HG02970 (cell line): ENCODE measurements around the gene TMEM273.

ENCODE experiments used
- ATAC-seq: cut with Tn5 transposase; IDR thresholded peaks from one replicate; pipeline ENCODE4 v1.9.1; 2021; ENCODE audit warnings: mild to moderate bottlenecking, moderate library complexity, moderate number of reproducible peaks; ENCODE audit not compliant: unreplicated experiment, low FRiP score

TMEM273 gene

GRCh38 chr10:49120911-49121310, 67.3 kb downstream of the TMEM273 start:
- ATAC-seq: no peak

DNA sequence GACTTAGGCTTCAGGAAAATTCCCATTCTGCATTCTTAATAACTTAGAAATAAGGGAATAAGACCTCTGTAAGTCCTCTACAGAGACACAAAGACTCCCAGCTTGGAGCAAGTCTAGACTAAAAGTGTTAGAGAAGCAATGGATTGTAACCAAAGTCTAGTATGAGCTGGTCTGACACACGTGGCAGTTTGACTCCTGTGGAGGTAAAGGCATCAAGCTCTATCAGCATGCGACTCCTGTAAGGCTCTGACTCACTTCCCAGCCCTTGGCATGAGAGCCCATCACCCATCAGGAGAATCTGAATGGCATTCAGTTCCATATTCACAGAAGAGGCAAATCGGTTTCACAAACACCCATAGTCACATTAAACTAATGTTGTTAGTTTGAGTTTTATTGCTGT, 68.4 kb downstream of the TMEM273 start:
- no peak for ATAC-seq

DNA sequence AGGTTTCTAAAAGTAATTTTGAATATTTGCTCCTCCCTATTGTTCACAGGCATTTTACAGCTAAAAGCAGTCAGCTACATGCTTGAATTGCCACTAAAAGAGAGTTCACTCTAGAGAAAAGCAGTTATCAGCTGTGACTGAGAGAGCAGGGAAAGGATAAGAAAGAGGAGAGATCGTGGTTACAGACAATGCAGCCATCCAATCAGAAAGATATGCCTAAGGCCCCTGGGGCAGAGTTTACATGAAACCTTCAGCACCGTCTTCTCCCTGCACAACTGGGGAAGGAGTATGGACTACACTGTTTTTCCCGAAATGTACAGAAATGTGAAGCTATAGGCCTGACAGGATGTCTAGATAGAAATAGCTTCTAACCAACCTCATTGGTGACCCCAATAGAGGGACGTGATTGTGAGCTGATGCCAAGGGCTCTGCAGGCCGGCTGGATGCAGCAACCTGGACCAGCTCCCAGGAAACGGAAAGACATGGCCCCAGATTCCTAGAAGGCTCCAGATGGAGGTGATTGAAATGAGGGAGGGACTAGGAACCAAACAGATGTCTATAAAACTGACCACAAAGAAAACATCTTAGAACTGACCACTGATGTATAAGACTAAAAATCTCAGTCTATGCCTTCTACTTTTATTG, 69.6 kb downstream of the TMEM273 start:
- ATAC-seq: no peak

DNA sequence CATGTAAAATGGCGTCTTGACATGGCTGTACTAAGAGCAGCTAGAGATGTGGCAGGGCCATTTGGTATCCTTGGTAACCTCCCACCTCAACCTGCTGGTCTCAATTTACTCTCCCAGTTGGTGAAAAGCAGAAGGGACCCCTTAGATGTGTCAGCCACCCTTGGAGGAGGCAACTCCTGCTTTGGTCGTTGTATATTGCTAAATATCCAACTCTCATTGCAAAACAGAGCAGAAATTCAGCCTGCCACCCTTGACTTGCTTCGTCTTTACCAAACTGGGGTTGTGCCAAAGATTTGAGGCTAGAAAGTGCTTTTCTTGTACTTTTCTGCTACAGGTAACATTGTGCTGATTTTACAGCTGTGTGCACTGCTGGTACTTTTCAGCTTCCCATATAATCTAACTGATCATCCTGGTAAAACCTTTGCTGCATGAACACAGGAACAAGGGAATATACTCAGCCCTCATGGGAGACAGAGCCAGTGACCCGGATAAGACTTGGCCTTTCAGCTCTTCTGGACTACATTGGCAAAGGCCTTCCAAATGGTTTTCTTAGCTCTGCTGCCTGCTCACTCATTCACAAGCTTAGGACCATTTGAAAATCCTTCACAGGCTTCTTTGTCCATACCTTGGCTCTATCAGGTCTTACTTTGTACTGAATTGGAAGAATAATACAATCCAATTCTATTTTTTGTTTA, 70.7 kb downstream of the TMEM273 start:
- ATAC-seq: no peak

DNA sequence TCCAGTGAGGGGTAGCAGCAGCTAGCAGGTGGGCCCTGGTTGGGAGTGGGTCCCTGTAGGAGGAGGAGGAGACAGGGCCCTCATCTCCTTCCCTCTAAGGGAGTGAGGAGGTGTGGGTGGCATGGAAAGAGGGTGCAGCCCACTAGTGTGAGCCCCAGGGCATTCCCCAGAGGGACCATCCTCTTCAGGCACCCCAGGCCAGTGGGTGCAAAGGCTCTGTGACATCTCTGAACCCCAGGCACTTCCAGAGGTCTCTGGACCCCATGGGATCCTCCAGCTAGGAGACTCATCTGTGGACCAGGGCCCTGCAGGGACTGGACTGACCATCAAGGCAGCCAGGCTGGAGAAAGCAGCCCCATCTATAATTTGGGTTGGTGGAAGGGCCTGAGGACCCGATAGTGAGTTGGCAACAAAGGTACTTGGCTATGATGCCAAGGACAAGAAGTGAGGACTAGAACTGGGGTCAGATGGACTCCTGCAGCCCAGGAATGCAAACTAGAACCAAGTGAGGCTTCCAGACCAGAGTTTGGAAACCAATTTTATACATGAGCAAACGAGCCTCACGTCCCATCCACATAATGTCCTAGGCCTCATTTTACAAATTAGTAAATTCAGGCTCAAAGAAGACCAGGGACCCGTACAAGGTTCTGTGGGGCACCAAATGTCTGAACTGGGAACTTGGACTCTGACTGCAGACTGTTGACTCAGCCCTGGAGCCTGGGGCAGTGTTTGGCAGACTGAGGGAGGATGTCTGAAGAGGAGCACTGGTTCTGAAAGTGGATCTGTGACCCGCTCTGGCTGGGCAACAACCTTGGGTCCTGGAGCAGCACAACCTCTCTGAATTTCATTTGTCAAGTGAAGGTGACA, 71.4 kb downstream of the TMEM273 start:
- no peak for ATAC-seq

GRCh38 chr10:49115796-49116508, 72.2 kb downstream of the TMEM273 start:
- ATAC-seq: no peak

DNA sequence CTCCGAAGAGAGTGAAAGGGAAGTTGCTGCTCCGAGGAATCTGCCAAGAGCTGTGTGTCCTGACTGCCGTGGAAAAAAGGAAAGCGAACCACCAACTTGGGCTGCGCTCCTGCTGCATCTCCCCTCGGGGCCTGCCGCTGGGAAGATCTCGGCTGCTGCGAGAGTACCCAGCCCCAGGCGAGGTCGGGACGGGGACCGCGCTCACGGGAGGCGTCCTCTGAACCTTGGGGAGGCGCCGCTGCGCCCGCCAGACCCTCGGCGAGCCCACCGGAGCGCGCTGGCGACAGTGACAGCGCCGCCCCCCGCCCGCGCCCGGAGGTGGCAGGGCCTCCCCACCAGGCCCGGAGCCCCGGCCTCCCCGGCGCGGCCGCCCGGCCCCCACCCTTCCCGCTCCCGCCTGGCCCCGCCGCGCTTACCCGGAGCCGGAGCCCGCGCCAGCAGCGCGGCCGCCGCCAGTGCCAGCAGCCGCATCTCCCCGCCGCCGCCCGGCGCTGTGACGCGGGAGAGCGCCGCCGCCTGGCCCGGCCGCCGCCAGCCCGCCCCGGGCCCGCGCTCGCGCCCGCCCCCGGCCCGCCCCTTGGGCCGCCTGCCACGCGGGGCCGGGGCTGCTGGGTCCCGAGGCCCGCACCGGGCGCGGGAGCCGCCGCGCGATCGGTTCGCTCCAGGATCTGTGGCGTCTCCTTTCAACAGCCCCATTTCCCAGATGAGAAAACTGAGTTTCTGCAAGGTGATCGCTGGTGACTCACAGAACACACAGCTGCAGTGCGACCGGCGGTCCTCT, 73.0 kb downstream of the TMEM273 start, which contains the start of gene VSTM4:
VSTM4 (minus strand) TSS at position 508 of the 781 bp plus-strand sequence; CDS start at position 471, 37 bp downstream.
- no peak for ATAC-seq

DNA sequence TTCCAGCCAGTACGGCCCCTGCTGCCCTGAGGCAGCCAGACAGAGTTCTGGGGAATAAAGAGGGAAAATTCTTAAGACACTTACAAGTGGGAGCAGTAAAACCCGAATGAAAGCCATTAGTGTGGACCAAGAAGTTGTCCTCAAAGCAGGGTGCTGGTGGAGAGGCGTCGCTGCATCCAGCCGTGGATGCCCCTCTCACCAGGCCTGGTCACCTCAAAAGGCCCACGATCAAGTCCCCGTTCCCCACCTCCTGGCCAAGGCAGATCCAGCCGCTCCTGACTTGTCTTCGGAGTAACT, 73.5 kb downstream of the TMEM273 start:
- no peak for ATAC-seq

GRCh38 chr10:49113741-49114141, 74.5 kb downstream of the TMEM273 start:
- ATAC-seq: no peak

DNA sequence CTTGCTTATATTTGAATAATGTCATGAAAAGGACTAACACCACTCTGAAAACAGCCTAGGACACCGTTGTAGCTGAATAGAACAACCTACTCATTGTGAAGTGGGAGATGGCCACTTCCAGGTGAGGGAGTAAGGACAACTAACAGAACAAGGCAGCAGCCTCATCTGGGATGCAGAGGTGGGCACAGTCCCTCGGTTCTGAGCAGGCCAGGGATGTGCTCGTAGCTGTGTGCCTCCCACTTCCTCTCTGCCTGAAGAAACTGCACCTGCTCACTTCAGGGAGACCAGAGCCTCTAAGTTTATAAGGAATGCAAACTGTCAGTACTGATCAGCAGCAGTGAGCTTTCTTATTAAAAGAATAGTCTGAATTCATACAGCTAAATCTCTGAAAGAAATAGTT, 75.3 kb downstream of the TMEM273 start:
- no peak for ATAC-seq

- no peak for ATAC-seq
These were observed 76.1 kb downstream of the TMEM273 start for GRCh38 chr10:49112098-49112497.

GRCh38 chr10:49111320-49111698, 76.9 kb downstream of the TMEM273 start:
- no peak for ATAC-seq

GRCh38 chr10:49110684-49111319, 77.4 kb downstream of the TMEM273 start:
- ATAC-seq: no peak

GRCh38 chr10:49109669-49110340, 78.4 kb downstream of the TMEM273 start:
- no peak for ATAC-seq

GRCh38 chr10:49108656-49109055, 79.5 kb downstream of the TMEM273 start:
- no peak for ATAC-seq

DNA sequence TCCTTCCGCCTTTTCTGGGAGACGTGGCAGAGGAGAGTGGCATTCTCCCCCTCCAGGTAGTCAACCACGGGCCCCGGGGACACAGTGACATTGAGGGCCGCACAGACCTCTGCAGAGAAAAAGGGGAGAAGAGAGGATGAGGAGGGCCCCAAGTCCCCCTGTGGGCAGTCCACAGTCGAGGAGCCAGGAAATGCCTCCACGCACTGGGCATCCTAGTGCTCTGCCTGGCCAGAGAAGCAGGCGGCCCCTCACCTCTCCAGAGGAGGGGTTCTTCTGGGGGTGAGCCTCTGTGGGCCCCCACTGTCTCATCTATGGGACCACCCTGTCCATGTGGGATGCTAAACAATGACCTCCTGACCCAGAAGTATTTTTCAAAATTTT, 80.3 kb downstream of the TMEM273 start:
- ATAC-seq: no peak

DNA sequence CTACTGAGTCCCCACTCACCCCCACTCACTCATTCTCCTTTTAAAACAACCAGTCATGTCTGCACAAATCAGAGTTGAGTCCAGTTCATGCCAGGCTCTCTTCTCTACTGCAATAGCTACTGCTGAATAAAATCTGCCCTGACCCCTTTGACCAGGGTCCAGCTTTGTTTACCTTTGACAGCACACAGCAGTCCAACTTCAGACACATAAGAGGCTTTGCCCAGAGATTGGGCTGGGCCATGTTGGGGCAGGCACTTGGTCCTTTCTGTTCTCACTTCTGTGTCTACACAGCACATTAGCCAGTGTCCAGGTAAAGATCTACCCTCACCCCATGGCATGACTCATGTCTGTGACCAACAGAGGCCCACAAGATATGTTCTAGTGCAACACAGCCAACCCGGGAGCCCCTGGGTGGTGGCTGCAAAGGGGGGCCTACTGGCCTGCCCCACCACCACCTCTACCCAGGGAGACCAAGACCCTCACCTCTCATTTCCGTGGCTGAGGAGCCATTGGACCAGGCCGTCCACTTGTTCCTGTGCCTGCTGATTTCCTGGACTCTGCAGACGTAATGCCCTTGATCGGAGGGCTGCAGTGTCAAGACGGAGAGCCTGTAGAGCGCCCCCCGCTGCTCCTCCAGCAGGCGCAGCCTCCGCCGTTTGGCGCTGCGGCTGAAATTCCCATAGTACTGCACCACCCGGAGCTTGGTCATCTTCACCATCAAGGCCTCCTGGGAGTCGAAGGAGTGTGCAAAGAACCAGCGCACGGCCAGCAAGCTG, 80.9 kb downstream of the TMEM273 start:
- ATAC-seq: no peak

- ATAC-seq: no peak
These were observed 81.7 kb downstream of the TMEM273 start for GRCh38 chr10:49106451-49106850.
